HG03571 (cell line): ENCODE data around the gene FAM168B.

Experiments
- ATAC-seq: cut with Tn5 transposase; IDR thresholded peaks from one replicate; pipeline ENCODE4 v1.9.1; 2021; ENCODE audit not compliant: unreplicated experiment

FAM168B gene

GRCh38 chr2:131027566-131028528 is 65.4 kb downstream of the FAM168B start:
- ATAC-seq: no peak

GRCh38 chr2:131026919-131027318 is 66.3 kb downstream of the FAM168B start:
- no peak for ATAC-seq

- no peak for ATAC-seq
Observed at GRCh38 chr2:131023758-131024157, 69.5 kb downstream of the FAM168B start.

- ATAC-seq: no peak
Observed at GRCh38 chr2:131022731-131023130, 70.5 kb downstream of the FAM168B start.

GRCh38 chr2:131016826-131017741 is 76.2 kb downstream of the FAM168B start:
- ATAC-seq: no peak

- no peak for ATAC-seq
Observed at GRCh38 chr2:131015764-131016163, 77.5 kb downstream of the FAM168B start.

GRCh38 chr2:131014141-131014540 is 79.1 kb downstream of the FAM168B start:
- ATAC-seq: no peak

GRCh38 chr2:131011486-131011885 is 81.8 kb downstream of the FAM168B start:
- no peak for ATAC-seq

GRCh38 chr2:131010566-131010965 is 82.7 kb downstream of the FAM168B start:
- ATAC-seq: no peak

GRCh38 chr2:131009713-131010475 is 83.4 kb downstream of the FAM168B start:
- ATAC-seq: no peak

- ATAC-seq: no peak
Observed at GRCh38 chr2:131008967-131009366, 84.3 kb downstream of the FAM168B start.

GRCh38 chr2:131006561-131006960 is 86.7 kb downstream of the FAM168B start:
- no peak for ATAC-seq

- ATAC-seq: no peak
Observed at GRCh38 chr2:131005216-131005935, 87.9 kb downstream of the FAM168B start.

GRCh38 chr2:131004446-131005209 is 88.6 kb downstream of the FAM168B start:
- no peak for ATAC-seq

GRCh38 chr2:130998561-130998960 is 94.7 kb downstream of the FAM168B start:
- no peak for ATAC-seq
